Measurements from ENCODE around the gene ABCB6. TPM values are rescaled to one million over a fixed set of nuclear protein-coding genes. Genes with fewer than 3 reads are reported as not detected.

ABCB6 gene
- total and polyA plus RNA-seq, 2 of the 8 experiments (the other 6 are each of a cell fraction or from before 2014, with no cell fraction given): 44.9 to 50.6 TPM

DNA sequence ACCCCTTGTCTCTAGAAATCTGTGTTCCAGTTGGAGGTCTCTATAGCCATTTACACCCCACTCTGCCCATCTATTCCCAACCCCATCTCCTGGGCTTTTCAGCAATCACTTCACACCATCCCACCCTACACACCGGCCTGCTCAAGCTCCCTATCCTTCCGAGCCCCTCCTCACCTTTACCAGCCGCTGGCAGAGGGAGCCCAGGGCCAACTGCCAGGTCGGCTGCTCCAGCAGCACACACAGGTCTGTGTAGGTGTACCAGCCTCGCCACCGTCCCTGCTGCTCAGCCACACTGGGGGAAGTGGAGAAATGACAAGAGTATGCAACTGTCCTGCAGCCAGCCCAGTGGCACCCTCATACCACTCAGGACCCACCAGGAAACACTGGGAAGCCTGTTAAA, 45.6 kb downstream of the ABCB6 start:
- Histone ChIP-seq H3K27me3 (replicated peaks in 1 of 4; ENCODE audit: control insufficient read depth in 3 of 4, extremely low read depth in 1 of 4, insufficient read depth in 3 of 4, low read length in 3 of 4) (no peaks in the 10 kb centered on the region), H3K18ac (ENCODE audit: extremely low read depth, low read length) (no peak overlapping the region), H3K4me3 (ENCODE audit: extremely low read depth in 1 of 4, insufficient read depth in 2 of 4, low read depth in 3 of 4, low read length in 4 of 4) (no peak overlapping the region), H2AFZ (ENCODE audit: low read length) (no peak overlapping the region), H3K9ac (replicated peaks in 1 of 4; ENCODE audit: extremely low read depth in 1 of 4, low read depth in 3 of 4, low read length in 3 of 4) (no peak overlapping the region), H3K56ac (replicated peaks; ENCODE audit: insufficient read length, low read depth, low read length) (no peak overlapping the region), H3K9me3 (ENCODE audit: insufficient read depth in 2 of 2, low read depth in 1 of 2, low read length in 1 of 2) (no peaks in the 10 kb centered on the region), H3K36me3 (ENCODE audit: control insufficient read depth in 2 of 4, insufficient read depth in 4 of 4, low read length in 3 of 4) (peaks cover 0 to 7% (median 3%) of the 10 kb centered on the region in 4 experiments; a peak in 2 of 8 replicates), H3K14ac (ENCODE audit: insufficient read length) (no peak overlapping the region), H3K27ac (ENCODE audit: low read depth, low read length) (no peak overlapping the region), H2BK20ac (ENCODE audit: low read length) (no peak overlapping the region), H4K8ac (ENCODE audit: extremely low read depth, insufficient read depth, low read length) (no peak overlapping the region), H2BK12ac (ENCODE audit: low read depth, low read length) (no peak overlapping the region), H3K4me1 (replicated peaks in 1 of 4; ENCODE audit: control insufficient read depth in 3 of 4, insufficient read depth in 4 of 4, low read length in 3 of 4) (peaks cover 0 to 7% (median 2%) of the 10 kb centered on the region in 4 experiments; a peak in 2 of 7 replicates), H4K20me1 (replicated peaks in 1 of 2; ENCODE audit: control insufficient read depth in 1 of 2, insufficient read depth in 2 of 2, low read length in 2 of 2) (peaks cover 0 to 1% of the 10 kb centered on the region in 2 experiments), H3K23me2 (ENCODE audit: low read depth, low read length) (peaks cover 8% of the 10 kb centered on the region; the same call in 1 of the 2 replicates), H2BK5ac (ENCODE audit: low read depth, low read length) (no peak overlapping the region), H2BK15ac (ENCODE audit: low read length) (no peak overlapping the region), H2BK120ac (replicated peaks; ENCODE audit: low read depth, low read length) (no peak overlapping the region), H4K91ac (replicated peaks; ENCODE audit: insufficient read length, low read length) (no peak overlapping the region), H3K79me2 (ENCODE audit: control insufficient read depth in 1 of 2, insufficient read depth in 2 of 2, low read length in 2 of 2) (no peaks in the 10 kb centered on the region), H3K4ac (replicated peaks; ENCODE audit: insufficient read length, low read depth, low read length) (no peak overlapping the region), H3K79me1 (ENCODE audit: low read depth, low read length) (no peaks in the 10 kb centered on the region), H2AK5ac (ENCODE audit: low read depth, low read length) (no peak overlapping the region), H3K4me2 (ENCODE audit: insufficient read depth in 1 of 2, low read depth in 2 of 2, low read length in 2 of 2) (no peak overlapping the region), H3K23ac (ENCODE audit: insufficient read length) (no peak overlapping the region), H4K5ac (ENCODE audit: insufficient read length, low read depth, low read length) (no peak overlapping the region)
- DNase-seq (ENCODE audit: low read depth in 1 of 2, low spot score in 2 of 2) (no peak), FAIRE-seq (no peak)
- ChIA-PET POLR2A (ENCODE audit: partially characterized antibody) (interaction anchor here (2.5 kb wide), 1 partner anchor 44 kb away, joined by 6 read pairs; no protein-coding TSS in a partner anchor), CTCF (ENCODE audit: partially characterized antibody) (interaction anchor here (0.8 to 8.3 kb wide), 10 partner anchors 10 to 231 kb away, joined by 3 to 71 read pairs (median 4); partner anchors contain the start of genes GLB1L, NHEJ1 and STK16)
- 95% methylated on average over 6 of the region's 6 CpGs; no CpG with 5 or more reads in 1 of the 2 experiments for WGBS, 2 experiments (ENCODE audit: extremely low coverage in 1 of 2, insufficient coverage in 1 of 2, insufficient read length in 1 of 2, insufficient replicate concordance in 2 of 2, low coverage in 1 of 2, low lambda C conversion rate in 2 of 2, missing lambda C conversion rate in 1 of 2)
- TF ChIP-seq POLR2A (IDR thresholded peaks at IDR 0.05; ENCODE audit: control extremely low read depth in 1 of 2, low read depth in 2 of 2, low read length in 2 of 2): no peak
- no peak for TF ChIP-seq GTF2F1 (IDR thresholded peaks at IDR 0.05; ENCODE audit: borderline replicate concordance, low read depth, low read length)
- TF ChIP-seq, protein P1, sequence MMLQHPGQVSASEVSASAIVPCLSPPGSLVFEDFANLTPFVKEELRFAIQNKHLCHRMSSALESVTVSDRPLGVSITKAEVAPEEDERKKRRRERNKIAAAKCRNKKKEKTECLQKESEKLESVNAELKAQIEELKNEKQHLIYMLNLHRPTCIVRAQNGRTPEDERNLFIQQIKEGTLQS (IDR thresholded peaks at IDR 0.05; ENCODE audit: insufficient read depth, low read depth, low read length): no peak
- TF ChIP-seq EZH2 (IDR thresholded peaks at IDR 0.05; ENCODE audit: low read depth, low read length, severe bottlenecking): no peak
- TF ChIP-seq EP300 (IDR thresholded peaks at IDR 0.05; ENCODE audit: borderline replicate concordance in 1 of 2, low read depth in 2 of 2, low read length in 2 of 2): no peak
- TF ChIP-seq BACH1 (IDR thresholded peaks at IDR 0.05; ENCODE audit: low read length): no peak
- TF ChIP-seq SUZ12 (IDR thresholded peaks at IDR 0.05; ENCODE audit: low read length): no peak
- TF ChIP-seq SAP30 (IDR thresholded peaks at IDR 0.05; ENCODE audit: insufficient read depth, insufficient replicate concordance, low read length): no peak
- no peak for TF ChIP-seq GABPA (IDR thresholded peaks at IDR 0.05; ENCODE audit: borderline replicate concordance, insufficient read depth, low read length)
- TF ChIP-seq SP1 (IDR thresholded peaks at IDR 0.05; ENCODE audit: low read depth, low read length): no peak
- TF ChIP-seq CTBP2 (IDR thresholded peaks at IDR 0.05; ENCODE audit: borderline replicate concordance, insufficient read depth, insufficient read length, low read length): no peak
- TF ChIP-seq, protein P2, sequence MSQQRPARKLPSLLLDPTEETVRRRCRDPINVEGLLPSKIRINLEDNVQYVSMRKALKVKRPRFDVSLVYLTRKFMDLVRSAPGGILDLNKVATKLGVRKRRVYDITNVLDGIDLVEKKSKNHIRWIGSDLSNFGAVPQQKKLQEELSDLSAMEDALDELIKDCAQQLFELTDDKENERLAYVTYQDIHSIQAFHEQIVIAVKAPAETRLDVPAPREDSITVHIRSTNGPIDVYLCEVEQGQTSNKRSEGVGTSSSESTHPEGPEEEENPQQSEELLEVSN (IDR thresholded peaks at IDR 0.05): no peak

Measured in H1 (cell line).